Caco-2 (cell line): Measurements from ENCODE around the gene CLIC4. TPM values are rescaled to one million over a fixed set of nuclear protein-coding genes. Genes with fewer than 3 reads are reported as not detected.

Source experiments
- BruUV-seq: library from RNA; stranded (reverse); fragments of 400-500 nt; replicated peaks from 2 replicates; lab custom pipeline; 2021; lab: Mats Ljungman, UMichigan
- CTCF ChIA-PET: fragments of 300-600 bp; sonication (Branson Sonifier 250); formaldehyde crosslinking; loops from one replicate; lab custom pipeline; 2022; ENCODE audit warnings: antibody characterized with exemption; lab: Charles Lee
- POLR2A ChIA-PET: fragments of 300-600 bp; sonication (Branson Sonifier 250); formaldehyde crosslinking; loops from one replicate; lab custom pipeline; 2022; ENCODE audit warnings: antibody characterized with exemption; lab: Charles Lee
- DNase-seq, 2 experiments: peaks; one replicate each; pipeline versions ENCODE4 v3.0.0 to v3.0.0-alpha.2; 2020 to 2022
- H3K27me3 ChIP-seq: replicated peaks from 2 replicates; pipeline ENCODE4 v1.6.0; 2011; ENCODE audit warnings: low read length; ENCODE audit not compliant: control insufficient read depth, insufficient read depth
- H3K36me3 ChIP-seq: 2 replicates; pipeline ENCODE4 v1.5.1; 2011; ENCODE audit warnings: low read length; ENCODE audit not compliant: control insufficient read depth, insufficient read depth
- H3K4me1 ChIP-seq: fragments of 250-450 bp; sonication (Bioruptor Pico); 2 replicates; pipeline ENCODE4 v1.5.1; 2020; ENCODE audit warnings: mild to moderate bottlenecking
- H3K4me3 ChIP-seq: 2 replicates; pipeline ENCODE4 v1.5.1; 2011; ENCODE audit warnings: low read depth, mild to moderate bottlenecking, control low read depth, low read length
- H3K9me3 ChIP-seq: fragments of 250-450 bp; sonication (Bioruptor Pico); 2 replicates; pipeline ENCODE4 v1.5.1; 2020; ENCODE audit warnings: mild to moderate bottlenecking, moderate library complexity
- H3K27ac Mint-ChIP-seq: one replicate; pipeline ENCODE4 v1.8.0; 2022; ENCODE audit warnings: mixed read lengths; ENCODE audit not compliant: unreplicated experiment
- H3K27me3 Mint-ChIP-seq: one replicate; pipeline ENCODE4 v1.8.0; 2022; ENCODE audit warnings: mixed read lengths; ENCODE audit not compliant: insufficient read depth, unreplicated experiment
- H3K36me3 Mint-ChIP-seq: one replicate; pipeline ENCODE4 v1.8.0; 2022; ENCODE audit warnings: mild to moderate bottlenecking, mixed read lengths; ENCODE audit not compliant: insufficient read depth, unreplicated experiment
- H3K4me1 Mint-ChIP-seq: one replicate; pipeline ENCODE4 v1.8.0; 2022; ENCODE audit warnings: low read depth, mixed read lengths; ENCODE audit not compliant: unreplicated experiment
- H3K4me3 Mint-ChIP-seq: one replicate; pipeline ENCODE4 v1.8.0; 2022; ENCODE audit warnings: mild to moderate bottlenecking, moderate library complexity, mixed read lengths; ENCODE audit not compliant: unreplicated experiment
- H3K9me3 Mint-ChIP-seq: one replicate; pipeline ENCODE4 v1.8.0; 2022; ENCODE audit warnings: mixed read lengths; ENCODE audit not compliant: unreplicated experiment
- intact Hi-C: fragments of 100-400 bp; cut with micrococcal nuclease; formaldehyde crosslinking; loops from one replicate; pipeline ENCODE4 v1.10.0; 2022; ENCODE audit not compliant: unreplicated experiment
- total RNA-seq: library from RNA; stranded (reverse); gene quantifications from 2 replicates; pipeline ENCODE4 v1.2.3, GENCODE V29; 2022
- TF ChIP-seq, protein P1 (sequence below), 2 experiments: fragments of 200-600 bp in 1 of 2; IDR thresholded peaks; 1 replicate in 1 of 2; 2 replicates in 1 of 2; pipeline versions ENCODE4 v1.5.1 to v1.8.0; 2011 to 2022; ENCODE audit warnings: antibody characterized with exemption in 1 of 2, control low read depth in 1 of 2, inconsistent platforms in 1 of 2, low read depth in 1 of 2, low read length in 1 of 2, mild to moderate bottlenecking in 1 of 2, moderate library complexity in 1 of 2; ENCODE audit not compliant: insufficient read depth in 1 of 2, severe bottlenecking in 1 of 2, unreplicated experiment in 1 of 2

CLIC4 gene
- total RNA-seq, 1 experiment from 2014 or later, result 140 TPM

DNA sequence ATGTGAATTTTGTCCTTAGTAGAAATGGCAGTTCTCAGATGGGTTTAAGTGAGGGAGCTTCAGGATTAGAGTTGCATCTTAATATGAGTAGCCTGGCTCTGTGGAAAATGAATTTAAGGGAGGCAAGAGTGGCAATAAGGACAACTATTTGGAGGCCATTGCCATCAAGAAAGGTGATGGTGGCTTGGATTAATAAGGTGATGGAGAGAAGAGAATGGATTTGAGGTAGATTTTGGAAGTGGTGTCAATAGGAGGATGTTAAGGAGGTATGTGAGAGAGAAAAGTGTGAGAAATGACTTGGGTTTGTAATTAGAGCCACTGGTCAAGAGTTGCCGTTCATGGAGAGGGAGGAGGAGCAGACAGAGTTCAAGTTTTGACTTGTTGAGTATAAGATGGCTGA is 16.3 kb downstream of the CLIC4 start:
- Histone ChIP-seq H3K27me3 (no peaks in the 10 kb centered on the region), H3K4me3 (no peak overlapping the region), H3K9me3 (no peaks in the 10 kb centered on the region), H3K4me1 (no peaks in the 10 kb centered on the region), H3K36me3 (no peaks in the 10 kb centered on the region)
- no peaks in the 10 kb centered on the region for H3K27me3 Mint-ChIP-seq
- no peak overlapping the region for H3K27ac Mint-ChIP-seq
- ChIA-PET POLR2A (no interaction called here), CTCF (no interaction called here)
- no peak overlapping the region for H3K4me3 Mint-ChIP-seq
- BruUV-seq, result no TSS peak
- no peak for DNase-seq
- H3K4me1 Mint-ChIP-seq, result no peaks in the 10 kb centered on the region
- H3K9me3 Mint-ChIP-seq, result no peaks in the 10 kb centered on the region
- intact Hi-C loops, result no loop called here
- TF ChIP-seq, protein P1, sequence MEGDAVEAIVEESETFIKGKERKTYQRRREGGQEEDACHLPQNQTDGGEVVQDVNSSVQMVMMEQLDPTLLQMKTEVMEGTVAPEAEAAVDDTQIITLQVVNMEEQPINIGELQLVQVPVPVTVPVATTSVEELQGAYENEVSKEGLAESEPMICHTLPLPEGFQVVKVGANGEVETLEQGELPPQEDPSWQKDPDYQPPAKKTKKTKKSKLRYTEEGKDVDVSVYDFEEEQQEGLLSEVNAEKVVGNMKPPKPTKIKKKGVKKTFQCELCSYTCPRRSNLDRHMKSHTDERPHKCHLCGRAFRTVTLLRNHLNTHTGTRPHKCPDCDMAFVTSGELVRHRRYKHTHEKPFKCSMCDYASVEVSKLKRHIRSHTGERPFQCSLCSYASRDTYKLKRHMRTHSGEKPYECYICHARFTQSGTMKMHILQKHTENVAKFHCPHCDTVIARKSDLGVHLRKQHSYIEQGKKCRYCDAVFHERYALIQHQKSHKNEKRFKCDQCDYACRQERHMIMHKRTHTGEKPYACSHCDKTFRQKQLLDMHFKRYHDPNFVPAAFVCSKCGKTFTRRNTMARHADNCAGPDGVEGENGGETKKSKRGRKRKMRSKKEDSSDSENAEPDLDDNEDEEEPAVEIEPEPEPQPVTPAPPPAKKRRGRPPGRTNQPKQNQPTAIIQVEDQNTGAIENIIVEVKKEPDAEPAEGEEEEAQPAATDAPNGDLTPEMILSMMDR (IDR thresholded peaks at IDR 0.05; ENCODE audit: insufficient read depth in 1 of 2, low read depth in 1 of 2, low read length in 1 of 2, severe bottlenecking in 1 of 2, unreplicated experiment in 1 of 2), result no peak
- no peaks in the 10 kb centered on the region for H3K36me3 Mint-ChIP-seq

DNA sequence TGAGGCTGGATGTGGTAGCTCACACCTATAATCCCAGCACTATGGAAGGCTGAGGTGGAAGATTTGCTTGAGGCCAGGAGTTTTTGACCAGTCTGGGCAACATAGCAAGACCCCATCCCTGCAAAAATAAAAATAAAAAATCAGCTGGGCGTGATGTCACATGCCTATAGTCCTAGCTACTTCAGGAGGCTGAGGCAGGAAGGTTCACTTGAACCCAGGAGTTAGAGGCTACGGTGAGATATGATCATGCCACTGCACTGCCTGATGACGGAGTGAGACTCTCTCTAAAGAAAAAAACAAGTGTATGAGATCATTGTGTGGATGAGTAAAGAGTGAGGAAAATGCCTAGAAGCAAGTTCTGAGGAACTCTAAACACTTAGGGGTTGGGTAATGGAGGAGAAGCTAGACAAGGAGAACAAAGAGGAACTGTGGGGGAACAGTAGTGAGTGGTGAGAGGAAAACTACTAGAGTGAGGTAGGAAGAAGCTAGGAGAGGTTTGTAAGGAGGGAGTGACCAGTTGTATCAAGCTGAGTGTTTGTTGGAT is 17.0 kb downstream of the CLIC4 start:
- H3K36me3 Mint-ChIP-seq, result no peaks in the 10 kb centered on the region
- H3K4me1 Mint-ChIP-seq, result no peaks in the 10 kb centered on the region
- TF ChIP-seq, protein P1 (IDR thresholded peaks at IDR 0.05; ENCODE audit: insufficient read depth in 1 of 2, low read depth in 1 of 2, low read length in 1 of 2, severe bottlenecking in 1 of 2, unreplicated experiment in 1 of 2), result no peak
- H3K9me3 ChIP-seq, result no peaks in the 10 kb centered on the region
- intact Hi-C loops, result no loop called here
- H3K27me3 ChIP-seq, result no peaks in the 10 kb centered on the region
- H3K27me3 Mint-ChIP-seq, result no peaks in the 10 kb centered on the region
- no TSS peak for BruUV-seq
- H3K4me3 ChIP-seq, result no peak overlapping the region
- no peaks in the 10 kb centered on the region for H3K36me3 ChIP-seq
- ChIA-PET CTCF (no interaction called here), POLR2A (interaction anchor here (0.5 kb wide), 1 partner anchor 54 kb away, joined by 3 read pairs; no protein-coding TSS in a partner anchor)
- DNase-seq, result no peak
- no peak overlapping the region for H3K4me3 Mint-ChIP-seq
- H3K4me1 ChIP-seq, result no peaks in the 10 kb centered on the region; the same call in 1 of the 2 replicates
- no peaks in the 10 kb centered on the region for H3K9me3 Mint-ChIP-seq
- H3K27ac Mint-ChIP-seq, result no peak overlapping the region

DNA sequence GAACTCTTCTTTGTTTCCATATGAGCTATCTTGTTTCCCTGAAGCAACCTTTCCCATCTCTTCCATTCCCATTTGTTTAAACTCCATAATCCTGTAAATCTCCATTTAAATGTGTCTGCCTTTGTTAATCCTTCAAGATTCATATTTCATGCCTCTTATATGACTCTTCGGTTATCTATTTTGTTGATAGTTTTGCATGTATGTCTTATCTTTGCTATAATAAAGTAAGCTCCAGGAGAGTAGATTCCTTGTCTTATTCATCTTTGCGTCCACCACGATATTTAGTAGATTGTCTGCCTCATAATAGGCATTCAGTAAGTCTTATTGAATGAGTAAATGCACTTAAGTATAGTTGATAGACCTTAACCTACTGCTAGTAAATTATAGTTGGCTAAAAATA is 18.4 kb downstream of the CLIC4 start:
- TF ChIP-seq, protein P1 (IDR thresholded peaks at IDR 0.05; ENCODE audit: insufficient read depth in 1 of 2, low read depth in 1 of 2, low read length in 1 of 2, severe bottlenecking in 1 of 2, unreplicated experiment in 1 of 2), result no peak
- H3K4me1 Mint-ChIP-seq, result no peaks in the 10 kb centered on the region
- no peaks in the 10 kb centered on the region for H3K27me3 Mint-ChIP-seq
- H3K4me3 Mint-ChIP-seq, result no peak overlapping the region
- ChIA-PET POLR2A (no interaction called here), CTCF (interaction anchor here (0.5 to 0.7 kb wide), 2 partner anchors 47 to 73 kb away, joined by 3 to 6 read pairs; no protein-coding TSS in a partner anchor)
- Histone ChIP-seq H3K4me1 (no peaks in the 10 kb centered on the region; the same call in 1 of the 2 replicates), H3K9me3 (no peaks in the 10 kb centered on the region), H3K4me3 (no peak overlapping the region), H3K27me3 (no peaks in the 10 kb centered on the region), H3K36me3 (no peaks in the 10 kb centered on the region)
- no peaks in the 10 kb centered on the region for H3K9me3 Mint-ChIP-seq
- no peak for DNase-seq
- H3K27ac Mint-ChIP-seq, result no peak overlapping the region
- H3K36me3 Mint-ChIP-seq, result no peaks in the 10 kb centered on the region
- intact Hi-C loops, result no loop called here
- BruUV-seq, result no TSS peak
